ENCODE measurements around the gene HNRNPA0. TPM values are rescaled to one million over a fixed set of nuclear protein-coding genes. Genes with fewer than 3 reads are reported as not detected.

HNRNPA0 gene
- polyA plus RNA-seq, 1 donor (not counting 4 experiments of a cell fraction or from before 2014, with no cell fraction given): 11.4 TPM

GRCh38 chr5:137712139-137712667 lies 42.0 kb downstream of the HNRNPA0 start:
- dilution Hi-C loops (cut with MboI; ENCODE audit: extremely low pct_ligation_motif_present, low sequenced_read_pairs): no loop called here
- H3K79me2 ChIP-seq (ENCODE audit: control insufficient read depth, insufficient read depth, low read length): no peaks in the 10 kb centered on the region
- H3K27me3 ChIP-seq (ENCODE audit: control insufficient read depth, extremely low read depth, insufficient read depth, low read length): no peaks in the 10 kb centered on the region
- H3K4me1 ChIP-seq (ENCODE audit: control insufficient read depth, extremely low read depth, insufficient read depth, low read length): no peaks in the 10 kb centered on the region
- H3K36me3 ChIP-seq (ENCODE audit: control insufficient read depth in 2 of 2, extremely low read depth in 1 of 2, insufficient read depth in 2 of 2, low read length in 2 of 2): no peaks in the 10 kb centered on the region
- no peak for FAIRE-seq
- H3K4me3 ChIP-seq (ENCODE audit: control insufficient read depth in 2 of 3, extremely low read depth in 1 of 3, insufficient read depth in 2 of 3, low read depth in 1 of 3, low read length in 3 of 3): no peak overlapping the region
- H4K20me1 ChIP-seq (ENCODE audit: control insufficient read depth, extremely low read depth, insufficient read depth, low read length): no peaks in the 10 kb centered on the region
- no peak for DNase-seq (ENCODE audit: low read depth, low spot score)
- H2AFZ ChIP-seq (ENCODE audit: control insufficient read depth, low read length): no peak overlapping the region
- H3K9me3 ChIP-seq (ENCODE audit: control insufficient read depth, low read depth, low read length): no peaks in the 10 kb centered on the region
- TF ChIP-seq CTCF (optimal IDR thresholded peaks at IDR 0.05 in 1 of 3, IDR thresholded peaks at IDR 0.05 in 1 of 3, conservative IDR thresholded peaks at IDR 0.05 in 1 of 3; ENCODE audit: extremely low read depth in 1 of 3, insufficient read depth in 2 of 3, low read length in 3 of 3) (no peak), EZH2 (IDR thresholded peaks at IDR 0.05; ENCODE audit: low read length) (no peak)
- H3K27ac ChIP-seq (ENCODE audit: control insufficient read depth, insufficient read depth, low read length): no peak overlapping the region
- no peak overlapping the region for H3K4me2 ChIP-seq (ENCODE audit: control insufficient read depth, extremely low read depth, insufficient read depth, low read depth, low read length)
- no peaks in the 10 kb centered on the region for H3K9me1 ChIP-seq (ENCODE audit: control insufficient read depth, extremely low read depth, insufficient read depth, low read length)
- no peak overlapping the region for H3K9ac ChIP-seq (ENCODE audit: control insufficient read depth, extremely low read depth, insufficient read depth, low read length)

GRCh38 chr5:137710086-137710485 lies 44.1 kb downstream of the HNRNPA0 start:
- Histone ChIP-seq H3K27me3 (ENCODE audit: control insufficient read depth, extremely low read depth, insufficient read depth, low read length) (no peaks in the 10 kb centered on the region), H3K4me1 (ENCODE audit: control insufficient read depth, extremely low read depth, insufficient read depth, low read length) (no peaks in the 10 kb centered on the region), H3K9me1 (ENCODE audit: control insufficient read depth, extremely low read depth, insufficient read depth, low read length) (no peaks in the 10 kb centered on the region), H3K4me2 (ENCODE audit: control insufficient read depth, extremely low read depth, insufficient read depth, low read depth, low read length) (no peak overlapping the region), H3K79me2 (ENCODE audit: control insufficient read depth, insufficient read depth, low read length) (no peaks in the 10 kb centered on the region), H2AFZ (ENCODE audit: control insufficient read depth, low read length) (no peak overlapping the region), H3K4me3 (ENCODE audit: control insufficient read depth in 2 of 3, extremely low read depth in 1 of 3, insufficient read depth in 2 of 3, low read depth in 1 of 3, low read length in 3 of 3) (no peak overlapping the region), H3K36me3 (ENCODE audit: control insufficient read depth in 2 of 2, extremely low read depth in 1 of 2, insufficient read depth in 2 of 2, low read length in 2 of 2) (no peaks in the 10 kb centered on the region), H3K9ac (ENCODE audit: control insufficient read depth, extremely low read depth, insufficient read depth, low read length) (no peak overlapping the region), H3K27ac (ENCODE audit: control insufficient read depth, insufficient read depth, low read length) (no peak overlapping the region), H4K20me1 (ENCODE audit: control insufficient read depth, extremely low read depth, insufficient read depth, low read length) (no peaks in the 10 kb centered on the region), H3K9me3 (ENCODE audit: control insufficient read depth, low read depth, low read length) (no peaks in the 10 kb centered on the region)
- DNase-seq (ENCODE audit: low read depth, low spot score) (no peak), FAIRE-seq (no peak)
- dilution Hi-C loops (cut with MboI; ENCODE audit: extremely low pct_ligation_motif_present, low sequenced_read_pairs): no loop called here
- TF ChIP-seq CTCF (optimal IDR thresholded peaks at IDR 0.05 in 1 of 3, IDR thresholded peaks at IDR 0.05 in 1 of 3, conservative IDR thresholded peaks at IDR 0.05 in 1 of 3; ENCODE audit: extremely low read depth in 1 of 3, insufficient read depth in 2 of 3, low read length in 3 of 3): no peak

Data from keratinocyte (primary cell).